ENCODE data around the gene ABCG1.

- TF ChIP-seq, protein P1, sequence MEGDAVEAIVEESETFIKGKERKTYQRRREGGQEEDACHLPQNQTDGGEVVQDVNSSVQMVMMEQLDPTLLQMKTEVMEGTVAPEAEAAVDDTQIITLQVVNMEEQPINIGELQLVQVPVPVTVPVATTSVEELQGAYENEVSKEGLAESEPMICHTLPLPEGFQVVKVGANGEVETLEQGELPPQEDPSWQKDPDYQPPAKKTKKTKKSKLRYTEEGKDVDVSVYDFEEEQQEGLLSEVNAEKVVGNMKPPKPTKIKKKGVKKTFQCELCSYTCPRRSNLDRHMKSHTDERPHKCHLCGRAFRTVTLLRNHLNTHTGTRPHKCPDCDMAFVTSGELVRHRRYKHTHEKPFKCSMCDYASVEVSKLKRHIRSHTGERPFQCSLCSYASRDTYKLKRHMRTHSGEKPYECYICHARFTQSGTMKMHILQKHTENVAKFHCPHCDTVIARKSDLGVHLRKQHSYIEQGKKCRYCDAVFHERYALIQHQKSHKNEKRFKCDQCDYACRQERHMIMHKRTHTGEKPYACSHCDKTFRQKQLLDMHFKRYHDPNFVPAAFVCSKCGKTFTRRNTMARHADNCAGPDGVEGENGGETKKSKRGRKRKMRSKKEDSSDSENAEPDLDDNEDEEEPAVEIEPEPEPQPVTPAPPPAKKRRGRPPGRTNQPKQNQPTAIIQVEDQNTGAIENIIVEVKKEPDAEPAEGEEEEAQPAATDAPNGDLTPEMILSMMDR (IDR thresholded peaks at IDR 0.05; ENCODE audit: low read length) = no peak
- TF ChIP-seq EZH2phosphoT487 (IDR thresholded peaks at IDR 0.05; ENCODE audit: low read length) (no peak), EZH2 (optimal IDR thresholded peaks at IDR 0.05; ENCODE audit: low read depth, low read length) (no peak)
These were observed 9.2 kb downstream of the ABCG1 start for GRCh38 chr21:42227909-42228708.
